GM23338 (cell line): ENCODE results near the gene CASR. TPM values are rescaled to one million over a fixed set of nuclear protein-coding genes. Genes with fewer than 3 reads are reported as not detected.

Experiments used
- ATAC-seq: fragments of 200-7000 bp; cut with Tn5 transposase; 3 replicates; pipeline ENCODE4 v1.9.1; 2020
- DNase-seq: peaks from one replicate; pipeline ENCODE4 v3.0.0-alpha.2; 2015; ENCODE audit warnings: low spot score
- H2AFZ ChIP-seq: fragments of 200-600 bp; sonication (generic); 2 replicates; pipeline ENCODE4 v1.8.0; 2016; ENCODE audit warnings: antibody characterized with exemption, mild to moderate bottlenecking, moderate library complexity
- H3F3A ChIP-seq: fragments of 200-600 bp; sonication (generic); replicated peaks from 2 replicates; pipeline ENCODE4 v1.8.0; 2017; ENCODE audit warnings: antibody characterized with exemption, mixed run types, low read depth
- H3K27ac ChIP-seq: fragments of 200-600 bp; sonication (generic); 2 replicates; pipeline ENCODE4 v1.6.1; 2016; ENCODE audit warnings: low read depth
- H3K27me3 ChIP-seq: fragments of 200-600 bp; sonication (generic); 2 replicates; pipeline ENCODE4 v1.8.0; 2016; ENCODE audit warnings: mild to moderate bottlenecking, mixed run types, moderate library complexity; ENCODE audit not compliant: insufficient read depth
- H3K36me3 ChIP-seq: fragments of 200-600 bp; sonication (generic); 2 replicates; pipeline ENCODE4 v1.8.0; 2016; ENCODE audit warnings: mild to moderate bottlenecking; ENCODE audit not compliant: insufficient read depth
- H3K4me1 ChIP-seq: fragments of 200-600 bp; sonication (generic); 2 replicates; pipeline ENCODE4 v1.8.0; 2016; ENCODE audit warnings: mild to moderate bottlenecking, moderate library complexity; ENCODE audit not compliant: insufficient read depth
- H3K4me2 ChIP-seq: fragments of 200-600 bp; sonication (generic); 2 replicates; pipeline ENCODE4 v1.7.1; 2017; ENCODE audit warnings: mixed run types
- H3K4me3 ChIP-seq: fragments of 200-600 bp; sonication (generic); 2 replicates; pipeline ENCODE4 v1.6.1; 2016; ENCODE audit warnings: mixed run types
- H3K79me2 ChIP-seq: fragments of 200-600 bp; sonication (generic); replicated peaks from 2 replicates; pipeline ENCODE4 v1.8.0; 2017; ENCODE audit warnings: mild to moderate bottlenecking; ENCODE audit not compliant: insufficient read depth
- H3K9me2 ChIP-seq: fragments of 200-600 bp; sonication (generic); 2 replicates; pipeline ENCODE4 v1.8.0; 2017; ENCODE audit not compliant: insufficient read depth
- H4K20me1 ChIP-seq: fragments of 200-600 bp; sonication (generic); replicated peaks from 2 replicates; pipeline ENCODE4 v1.8.0; 2017; ENCODE audit warnings: mild to moderate bottlenecking; ENCODE audit not compliant: insufficient read depth
- H3K27ac Mint-ChIP-seq: 2 replicates; pipeline ENCODE4 v1.8.0; 2020; ENCODE audit warnings: inconsistent platforms, mild to moderate bottlenecking, moderate library complexity, mixed read lengths
- H3K27me3 Mint-ChIP-seq: 3 replicates; pipeline ENCODE4 v1.8.0; 2022; ENCODE audit warnings: low read depth, mild to moderate bottlenecking, moderate library complexity, mixed read lengths, inconsistent platforms; ENCODE audit not compliant: insufficient read depth, poor library complexity
- H3K36me3 Mint-ChIP-seq: 3 replicates; pipeline ENCODE4 v1.8.0; 2021; ENCODE audit warnings: low read depth, mild to moderate bottlenecking, inconsistent platforms, moderate library complexity, mixed read lengths
- H3K4me1 Mint-ChIP-seq: 3 replicates; pipeline ENCODE4 v1.8.0; 2020; ENCODE audit warnings: mild to moderate bottlenecking, inconsistent platforms, mixed read lengths
- H3K4me3 Mint-ChIP-seq: 3 replicates; pipeline ENCODE4 v1.8.0; 2021; ENCODE audit warnings: moderate library complexity, mild to moderate bottlenecking, inconsistent platforms, mixed read lengths
- H3K9me3 Mint-ChIP-seq: 3 replicates; pipeline ENCODE4 v1.8.0; 2020; ENCODE audit warnings: moderate library complexity, mild to moderate bottlenecking, inconsistent platforms, mixed read lengths
- EZH2 ChIP-seq: fragments of 200-600 bp; sonication (generic); IDR thresholded peaks from one replicate; pipeline ENCODE4 v1.8.0; 2017; ENCODE audit warnings: antibody characterized with exemption, mild to moderate bottlenecking, low read depth; ENCODE audit not compliant: unreplicated experiment
- EZH2phosphoT487 ChIP-seq: fragments of 200-600 bp; sonication (generic); IDR thresholded peaks from one replicate; pipeline ENCODE4 v1.8.1; 2018; ENCODE audit warnings: antibody characterized with exemption; ENCODE audit not compliant: unreplicated experiment
- JUNB ChIP-seq: IDR thresholded peaks from one replicate; pipeline ENCODE4 v1.6.1; 2016; ENCODE audit warnings: antibody characterized with exemption; ENCODE audit not compliant: unreplicated experiment
- POLR2AphosphoS5 ChIP-seq: IDR thresholded peaks from 2 replicates; pipeline ENCODE4 v1.6.1; 2016; ENCODE audit warnings: antibody characterized with exemption, low read depth
- STAT1 ChIP-seq: IDR thresholded peaks from one replicate; pipeline ENCODE4 v1.6.1; 2016; ENCODE audit warnings: antibody characterized with exemption; ENCODE audit not compliant: unreplicated experiment
- ZNF114 ChIP-seq: fragments of 250-450 bp; sonication (Bioruptor Pico); IDR thresholded peaks from 2 replicates; pipeline ENCODE4 v1.5.0; 2020; ENCODE audit warnings: mild to moderate bottlenecking, moderate library complexity
- ZNF331 ChIP-seq: fragments of 250-450 bp; sonication (Bioruptor Pico); IDR thresholded peaks from 2 replicates; pipeline ENCODE4 v1.5.0; 2020; ENCODE audit warnings: low read depth, mild to moderate bottlenecking, moderate library complexity
- polyA plus RNA-seq: library from polyadenylated mRNA; unstranded; fragments of >200 nt; fragmentation: Nextera tagmentation; extraction: Ambion mirVana; gene quantifications from 2 replicates; pipeline ENCODE4 v1.2.1, GENCODE V29; 2016
- total RNA-seq: library from RNA; depleted of rRNA; stranded (reverse); fragments of >200 nt; shearing (Covaris generic); gene quantifications from 2 replicates; pipeline ENCODE4 v1.2.3, GENCODE V29; 2014
- TF ChIP-seq, protein P1 (sequence below): fragments of 250-450 bp; sonication (Bioruptor Pico); IDR thresholded peaks from 2 replicates; pipeline ENCODE4 v1.5.0; 2020; ENCODE audit warnings: mild to moderate bottlenecking, moderate library complexity
- TF ChIP-seq, protein P2 (sequence below): IDR thresholded peaks from 2 replicates; pipeline ENCODE4 v1.6.1; 2016; ENCODE audit warnings: antibody characterized with exemption

The CASR gene
- total and polyA plus RNA-seq, 2 experiments from 2014 or later, result 0.08 to 0.56 TPM

DNA sequence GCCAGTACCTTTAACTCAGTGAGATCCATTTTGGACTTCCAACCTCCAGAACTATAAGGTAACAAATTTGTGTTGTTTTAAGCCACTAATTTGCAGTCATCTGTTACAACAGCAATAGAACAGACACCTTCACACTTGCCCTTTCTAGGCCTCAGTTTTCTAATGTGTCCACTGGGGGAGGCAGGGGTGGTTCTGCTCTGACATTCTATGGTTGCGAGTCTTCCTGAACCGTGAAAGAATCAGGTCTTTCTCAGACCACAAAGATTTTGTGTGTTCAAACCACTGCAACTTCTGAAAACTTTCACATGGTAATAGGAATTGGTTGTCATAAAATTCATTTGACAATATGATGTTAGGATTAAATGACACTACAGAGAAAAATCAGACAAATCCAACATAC is 114.8 kb downstream of the CASR start (continued):
- TF ChIP-seq, protein P1, sequence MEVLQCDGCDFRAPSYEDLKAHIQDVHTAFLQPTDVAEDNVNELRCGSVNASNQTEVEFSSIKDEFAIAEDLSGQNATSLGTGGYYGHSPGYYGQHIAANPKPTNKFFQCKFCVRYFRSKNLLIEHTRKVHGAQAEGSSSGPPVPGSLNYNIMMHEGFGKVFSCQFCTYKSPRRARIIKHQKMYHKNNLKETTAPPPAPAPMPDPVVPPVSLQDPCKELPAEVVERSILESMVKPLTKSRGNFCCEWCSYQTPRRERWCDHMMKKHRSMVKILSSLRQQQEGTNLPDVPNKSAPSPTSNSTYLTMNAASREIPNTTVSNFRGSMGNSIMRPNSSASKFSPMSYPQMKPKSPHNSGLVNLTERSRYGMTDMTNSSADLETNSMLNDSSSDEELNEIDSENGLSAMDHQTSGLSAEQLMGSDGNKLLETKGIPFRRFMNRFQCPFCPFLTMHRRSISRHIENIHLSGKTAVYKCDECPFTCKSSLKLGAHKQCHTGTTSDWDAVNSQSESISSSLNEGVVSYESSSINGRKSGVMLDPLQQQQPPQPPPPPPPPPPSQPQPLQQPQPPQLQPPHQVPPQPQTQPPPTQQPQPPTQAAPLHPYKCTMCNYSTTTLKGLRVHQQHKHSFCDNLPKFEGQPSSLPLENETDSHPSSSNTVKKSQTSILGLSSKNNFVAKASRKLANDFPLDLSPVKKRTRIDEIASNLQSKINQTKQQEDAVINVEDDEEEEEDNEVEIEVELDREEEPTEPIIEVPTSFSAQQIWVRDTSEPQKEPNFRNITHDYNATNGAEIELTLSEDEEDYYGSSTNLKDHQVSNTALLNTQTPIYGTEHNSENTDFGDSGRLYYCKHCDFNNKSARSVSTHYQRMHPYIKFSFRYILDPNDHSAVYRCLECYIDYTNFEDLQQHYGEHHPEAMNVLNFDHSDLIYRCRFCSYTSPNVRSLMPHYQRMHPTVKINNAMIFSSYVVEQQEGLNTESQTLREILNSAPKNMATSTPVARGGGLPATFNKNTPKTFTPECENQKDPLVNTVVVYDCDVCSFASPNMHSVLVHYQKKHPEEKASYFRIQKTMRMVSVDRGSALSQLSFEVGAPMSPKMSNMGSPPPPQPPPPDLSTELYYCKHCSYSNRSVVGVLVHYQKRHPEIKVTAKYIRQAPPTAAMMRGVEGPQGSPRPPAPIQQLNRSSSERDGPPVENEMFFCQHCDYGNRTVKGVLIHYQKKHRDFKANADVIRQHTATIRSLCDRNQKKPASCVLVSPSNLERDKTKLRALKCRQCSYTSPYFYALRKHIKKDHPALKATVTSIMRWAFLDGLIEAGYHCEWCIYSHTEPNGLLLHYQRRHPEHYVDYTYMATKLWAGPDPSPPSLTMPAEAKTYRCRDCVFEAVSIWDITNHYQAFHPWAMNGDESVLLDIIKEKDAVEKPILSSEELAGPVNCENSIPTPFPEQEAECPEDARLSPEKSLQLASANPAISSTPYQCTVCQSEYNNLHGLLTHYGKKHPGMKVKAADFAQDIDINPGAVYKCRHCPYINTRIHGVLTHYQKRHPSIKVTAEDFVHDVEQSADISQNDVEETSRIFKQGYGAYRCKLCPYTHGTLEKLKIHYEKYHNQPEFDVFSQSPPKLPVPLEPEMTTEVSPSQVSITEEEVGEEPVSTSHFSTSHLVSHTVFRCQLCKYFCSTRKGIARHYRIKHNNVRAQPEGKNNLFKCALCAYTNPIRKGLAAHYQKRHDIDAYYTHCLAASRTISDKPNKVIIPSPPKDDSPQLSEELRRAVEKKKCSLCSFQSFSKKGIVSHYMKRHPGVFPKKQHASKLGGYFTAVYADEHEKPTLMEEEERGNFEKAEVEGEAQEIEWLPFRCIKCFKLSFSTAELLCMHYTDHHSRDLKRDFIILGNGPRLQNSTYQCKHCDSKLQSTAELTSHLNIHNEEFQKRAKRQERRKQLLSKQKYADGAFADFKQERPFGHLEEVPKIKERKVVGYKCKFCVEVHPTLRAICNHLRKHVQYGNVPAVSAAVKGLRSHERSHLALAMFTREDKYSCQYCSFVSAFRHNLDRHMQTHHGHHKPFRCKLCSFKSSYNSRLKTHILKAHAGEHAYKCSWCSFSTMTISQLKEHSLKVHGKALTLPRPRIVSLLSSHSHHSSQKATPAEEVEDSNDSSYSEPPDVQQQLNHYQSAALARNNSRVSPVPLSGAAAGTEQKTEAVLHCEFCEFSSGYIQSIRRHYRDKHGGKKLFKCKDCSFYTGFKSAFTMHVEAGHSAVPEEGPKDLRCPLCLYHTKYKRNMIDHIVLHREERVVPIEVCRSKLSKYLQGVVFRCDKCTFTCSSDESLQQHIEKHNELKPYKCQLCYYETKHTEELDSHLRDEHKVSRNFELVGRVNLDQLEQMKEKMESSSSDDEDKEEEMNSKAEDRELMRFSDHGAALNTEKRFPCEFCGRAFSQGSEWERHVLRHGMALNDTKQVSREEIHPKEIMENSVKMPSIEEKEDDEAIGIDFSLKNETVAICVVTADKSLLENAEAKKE, result no peak
- no peak for TF ChIP-seq JUNB
- TF ChIP-seq, protein P2, sequence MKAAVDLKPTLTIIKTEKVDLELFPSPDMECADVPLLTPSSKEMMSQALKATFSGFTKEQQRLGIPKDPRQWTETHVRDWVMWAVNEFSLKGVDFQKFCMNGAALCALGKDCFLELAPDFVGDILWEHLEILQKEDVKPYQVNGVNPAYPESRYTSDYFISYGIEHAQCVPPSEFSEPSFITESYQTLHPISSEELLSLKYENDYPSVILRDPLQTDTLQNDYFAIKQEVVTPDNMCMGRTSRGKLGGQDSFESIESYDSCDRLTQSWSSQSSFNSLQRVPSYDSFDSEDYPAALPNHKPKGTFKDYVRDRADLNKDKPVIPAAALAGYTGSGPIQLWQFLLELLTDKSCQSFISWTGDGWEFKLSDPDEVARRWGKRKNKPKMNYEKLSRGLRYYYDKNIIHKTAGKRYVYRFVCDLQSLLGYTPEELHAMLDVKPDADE, result no peak
- no peak for TF ChIP-seq ZNF114 (CRISPR knock-in tag)
- TF ChIP-seq STAT1, result no peak
- TF ChIP-seq POLR2AphosphoS5, result no peak
- TF ChIP-seq EZH2, result no peak

DNA sequence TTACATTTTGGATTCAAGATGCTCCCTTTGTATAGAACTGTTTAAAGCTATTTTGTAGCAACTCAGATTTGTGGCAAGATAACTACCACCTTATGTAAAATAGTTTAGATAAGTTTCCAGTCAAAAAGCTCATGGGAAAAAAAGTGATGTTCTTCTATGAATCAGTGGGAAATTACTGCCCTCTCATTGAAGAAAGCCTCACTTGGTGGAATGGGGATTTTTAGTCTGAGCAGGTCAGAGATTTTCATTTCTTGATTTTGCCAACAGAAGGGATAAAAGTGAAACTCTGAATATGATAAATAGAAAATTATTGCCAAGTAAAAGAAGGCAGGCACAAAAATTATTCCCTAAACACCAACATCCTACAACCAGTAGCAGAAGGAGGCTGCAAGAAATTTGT is 115.7 kb downstream of the CASR start:
- Mint-ChIP-seq H3K27ac (no peak overlapping the region), H3K36me3 (no peaks in the 10 kb centered on the region), H3K27me3 (no peaks in the 10 kb centered on the region), H3K4me3 (no peak overlapping the region), H3K4me1 (no peaks in the 10 kb centered on the region), H3K9me3 (no peaks in the 10 kb centered on the region; the same call in 2 of the 3 replicates)
- Histone ChIP-seq H3K9me2 (no peaks in the 10 kb centered on the region), H3K4me2 (no peak overlapping the region), H3F3A (no peaks in the 10 kb centered on the region), H3K36me3 (no peaks in the 10 kb centered on the region), H3K79me2 (no peaks in the 10 kb centered on the region), H3K4me1 (no peaks in the 10 kb centered on the region), H3K27ac (no peak overlapping the region), H3K27me3 (no peaks in the 10 kb centered on the region), H3K4me3 (no peak overlapping the region), H4K20me1 (no peaks in the 10 kb centered on the region), H2AFZ (no peak overlapping the region)
- DNase-seq (no peak), ATAC-seq (no peak)
- TF ChIP-seq JUNB (no peak), ZNF114 (CRISPR knock-in tag) (no peak), EZH2phosphoT487 (no peak), STAT1 (no peak), ZNF331 (CRISPR knock-in tag) (no peak)
- TF ChIP-seq, protein P1, result no peak
